ENCODE data around the gene ISYNA1. TPM values are rescaled to one million over a fixed set of nuclear protein-coding genes. Genes with fewer than 3 reads are reported as not detected.

Gene ISYNA1
- total and polyA plus RNA-seq, 2 of the 13 experiments (the other 11 are each of a cell fraction or from before 2014, with no cell fraction given) = 29.6 to 48.5 TPM

DNA sequence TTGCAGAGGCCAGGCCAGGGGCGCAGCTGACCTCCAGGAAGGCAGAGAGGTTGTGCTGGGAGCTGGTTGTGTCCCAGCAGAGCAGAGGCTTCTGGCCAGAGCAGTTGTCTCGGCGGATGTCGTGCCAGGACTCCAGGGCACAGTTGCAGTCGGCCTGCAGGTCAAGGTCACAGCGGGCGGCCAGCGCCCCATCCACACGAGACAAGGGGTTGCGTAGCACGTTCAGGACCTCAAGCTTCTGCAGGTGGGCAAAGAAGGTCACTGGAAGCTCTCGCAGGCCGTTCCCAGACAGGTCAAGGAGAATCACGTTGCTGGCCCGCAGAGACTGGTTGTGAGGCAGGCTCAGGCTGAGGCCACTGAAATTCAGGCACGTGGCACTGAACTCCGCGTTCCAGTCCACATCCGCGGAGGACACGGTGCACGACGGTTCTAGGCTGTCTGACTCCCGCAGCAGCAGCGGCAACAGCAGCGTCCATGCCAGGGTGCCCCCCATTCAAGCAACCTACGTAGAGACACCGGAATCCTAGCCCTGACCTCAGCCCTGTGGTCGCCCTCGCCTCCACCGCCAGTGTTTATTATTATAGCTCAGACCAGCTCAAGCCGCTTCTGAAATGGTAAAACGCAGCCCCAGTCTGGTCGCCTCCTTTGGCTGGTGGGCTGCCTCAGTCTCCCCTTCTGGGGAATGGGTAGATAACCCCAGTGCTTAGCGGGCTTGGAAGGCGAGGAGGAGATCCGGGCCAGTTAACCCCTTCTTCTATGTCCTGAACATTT, 41.3 kb downstream of the ISYNA1 start (continued):
- TF ChIP-seq, protein P1, sequence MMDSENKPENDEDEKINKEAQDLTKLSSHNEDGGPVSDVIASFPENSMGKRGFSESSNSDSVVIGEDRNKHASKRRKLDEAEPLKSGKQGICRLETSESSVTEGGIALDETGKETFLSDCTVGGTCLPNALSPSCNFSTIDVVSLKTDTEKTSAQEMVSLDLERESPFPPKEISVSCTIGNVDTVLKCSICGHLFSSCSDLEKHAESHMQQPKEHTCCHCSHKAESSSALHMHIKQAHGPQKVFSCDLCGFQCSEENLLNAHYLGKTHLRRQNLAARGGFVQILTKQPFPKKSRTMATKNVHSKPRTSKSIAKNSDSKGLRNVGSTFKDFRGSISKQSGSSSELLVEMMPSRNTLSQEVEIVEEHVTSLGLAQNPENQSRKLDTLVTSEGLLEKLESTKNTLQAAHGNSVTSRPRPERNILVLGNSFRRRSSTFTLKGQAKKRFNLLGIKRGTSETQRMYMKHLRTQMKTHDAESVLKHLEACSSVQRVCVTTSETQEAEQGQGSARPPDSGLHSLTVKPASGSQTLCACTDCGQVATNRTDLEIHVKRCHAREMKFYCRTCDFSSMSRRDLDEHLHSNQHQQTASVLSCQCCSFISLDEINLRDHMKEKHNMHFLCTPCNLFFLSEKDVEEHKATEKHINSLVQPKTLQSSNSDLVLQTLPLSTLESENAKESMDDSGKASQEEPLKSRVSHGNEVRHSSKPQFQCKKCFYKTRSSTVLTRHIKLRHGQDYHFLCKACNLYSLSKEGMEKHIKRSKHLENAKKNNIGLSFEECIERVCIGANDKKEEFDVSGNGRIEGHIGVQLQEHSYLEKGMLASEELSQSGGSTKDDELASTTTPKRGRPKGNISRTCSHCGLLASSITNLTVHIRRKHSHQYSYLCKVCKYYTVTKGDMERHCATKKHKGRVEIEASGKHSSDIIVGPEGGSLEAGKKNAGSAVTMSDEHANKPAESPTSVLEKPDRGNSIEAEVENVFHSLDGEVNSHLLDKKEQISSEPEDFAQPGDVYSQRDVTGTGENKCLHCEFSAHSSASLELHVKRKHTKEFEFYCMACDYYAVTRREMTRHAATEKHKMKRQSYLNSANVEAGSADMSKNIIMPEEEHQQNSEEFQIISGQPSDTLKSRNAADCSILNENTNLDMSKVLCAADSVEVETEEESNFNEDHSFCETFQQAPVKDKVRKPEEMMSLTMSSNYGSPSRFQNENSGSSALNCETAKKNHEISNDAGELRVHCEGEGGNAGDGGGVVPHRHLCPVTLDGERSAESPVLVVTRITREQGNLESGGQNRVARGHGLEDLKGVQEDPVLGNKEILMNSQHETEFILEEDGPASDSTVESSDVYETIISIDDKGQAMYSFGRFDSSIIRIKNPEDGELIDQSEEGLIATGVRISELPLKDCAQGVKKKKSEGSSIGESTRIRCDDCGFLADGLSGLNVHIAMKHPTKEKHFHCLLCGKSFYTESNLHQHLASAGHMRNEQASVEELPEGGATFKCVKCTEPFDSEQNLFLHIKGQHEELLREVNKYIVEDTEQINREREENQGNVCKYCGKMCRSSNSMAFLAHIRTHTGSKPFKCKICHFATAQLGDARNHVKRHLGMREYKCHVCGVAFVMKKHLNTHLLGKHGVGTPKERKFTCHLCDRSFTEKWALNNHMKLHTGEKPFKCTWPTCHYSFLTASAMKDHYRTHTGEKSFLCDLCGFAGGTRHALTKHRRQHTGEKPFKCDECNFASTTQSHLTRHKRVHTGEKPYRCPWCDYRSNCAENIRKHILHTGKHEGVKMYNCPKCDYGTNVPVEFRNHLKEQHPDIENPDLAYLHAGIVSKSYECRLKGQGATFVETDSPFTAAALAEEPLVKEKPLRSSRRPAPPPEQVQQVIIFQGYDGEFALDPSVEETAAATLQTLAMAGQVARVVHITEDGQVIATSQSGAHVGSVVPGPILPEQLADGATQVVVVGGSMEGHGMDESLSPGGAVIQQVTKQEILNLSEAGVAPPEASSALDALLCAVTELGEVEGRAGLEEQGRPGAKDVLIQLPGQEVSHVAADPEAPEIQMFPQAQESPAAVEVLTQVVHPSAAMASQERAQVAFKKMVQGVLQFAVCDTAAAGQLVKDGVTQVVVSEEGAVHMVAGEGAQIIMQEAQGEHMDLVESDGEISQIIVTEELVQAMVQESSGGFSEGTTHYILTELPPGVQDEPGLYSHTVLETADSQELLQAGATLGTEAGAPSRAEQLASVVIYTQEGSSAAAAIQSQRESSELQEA (CRISPR knock-in tag; IDR thresholded peaks at IDR 0.05; ENCODE audit: not compliant biosample characterization) = no peak
- TF ChIP-seq HNRNPH1 (optimal IDR thresholded peaks at IDR 0.05; ENCODE audit: low read depth, low read length) = no peak
- 0 out of 2 replicates have a peak, but pooled peaks have one; percentile 60 for TF ChIP-seq ZNF792 (CRISPR knock-in tag; IDR thresholded peaks at IDR 0.05)
- no peak for TF ChIP-seq ZFP36L1 (CRISPR knock-in tag; IDR thresholded peaks at IDR 0.05)
- TF ChIP-seq YEATS4 (CRISPR knock-in tag; IDR thresholded peaks at IDR 0.05; ENCODE audit: borderline replicate concordance) = no peak
- TF ChIP-seq SALL1 (CRISPR knock-in tag; IDR thresholded peaks at IDR 0.05) = peak; percentile 72
- no peak for TF ChIP-seq PHF21A (CRISPR knock-in tag; IDR thresholded peaks at IDR 0.05)
- TF ChIP-seq JUNB (CRISPR knock-in tag; IDR thresholded peaks at IDR 0.05; ENCODE audit: borderline replicate concordance) = no peak
- no peak for TF ChIP-seq ZNF558 (CRISPR knock-in tag; IDR thresholded peaks at IDR 0.05; ENCODE audit: borderline replicate concordance)
- no peak for TF ChIP-seq FIP1L1 (IDR thresholded peaks at IDR 0.05; ENCODE audit: borderline replicate concordance, insufficient read depth, low read depth, low read length)
- no peak for TF ChIP-seq ZNF180 (CRISPR knock-in tag; IDR thresholded peaks at IDR 0.05; ENCODE audit: borderline replicate concordance, low read depth)
- no peak for TF ChIP-seq TOE1 (CRISPR knock-in tag; IDR thresholded peaks at IDR 0.05)
- no peak for TF ChIP-seq ZNF660 (CRISPR knock-in tag; IDR thresholded peaks at IDR 0.05; ENCODE audit: borderline replicate concordance, low read depth)
- no peak for TF ChIP-seq SRSF4 (IDR thresholded peaks at IDR 0.05; ENCODE audit: low read depth, low read length, poor library complexity, severe bottlenecking)
- TF ChIP-seq ZNF441 (CRISPR knock-in tag; IDR thresholded peaks at IDR 0.05; ENCODE audit: borderline replicate concordance) = no peak
- TF ChIP-seq, protein P2, sequence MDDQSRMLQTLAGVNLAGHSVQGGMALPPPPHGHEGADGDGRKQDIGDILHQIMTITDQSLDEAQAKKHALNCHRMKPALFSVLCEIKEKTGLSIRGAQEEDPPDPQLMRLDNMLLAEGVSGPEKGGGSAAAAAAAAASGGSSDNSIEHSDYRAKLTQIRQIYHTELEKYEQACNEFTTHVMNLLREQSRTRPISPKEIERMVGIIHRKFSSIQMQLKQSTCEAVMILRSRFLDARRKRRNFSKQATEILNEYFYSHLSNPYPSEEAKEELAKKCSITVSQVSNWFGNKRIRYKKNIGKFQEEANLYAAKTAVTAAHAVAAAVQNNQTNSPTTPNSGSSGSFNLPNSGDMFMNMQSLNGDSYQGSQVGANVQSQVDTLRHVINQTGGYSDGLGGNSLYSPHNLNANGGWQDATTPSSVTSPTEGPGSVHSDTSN (CRISPR knock-in tag; IDR thresholded peaks at IDR 0.05; ENCODE audit: borderline replicate concordance) = no peak
- TF ChIP-seq, protein P3, sequence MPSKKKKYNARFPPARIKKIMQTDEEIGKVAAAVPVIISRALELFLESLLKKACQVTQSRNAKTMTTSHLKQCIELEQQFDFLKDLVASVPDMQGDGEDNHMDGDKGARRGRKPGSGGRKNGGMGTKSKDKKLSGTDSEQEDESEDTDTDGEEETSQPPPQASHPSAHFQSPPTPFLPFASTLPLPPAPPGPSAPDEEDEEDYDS (CRISPR knock-in tag; IDR thresholded peaks at IDR 0.05) = no peak
- no peak for TF ChIP-seq ZNF777 (CRISPR knock-in tag; IDR thresholded peaks at IDR 0.05)
- TF ChIP-seq ZNF10 (CRISPR knock-in tag; IDR thresholded peaks at IDR 0.05; ENCODE audit: borderline replicate concordance, low read depth) = no peak
